NCI-H2081 (cell line): ENCODE results near the gene TRIM37.
"Not testable (repeated sequence)": the region's sequence is repeated elsewhere in the genome, so short reads cannot be mapped to it uniquely, and the experiment has no call there.

Experiments used
- DNase-seq, 2 experiments: peaks; one replicate each; lab custom pipeline; 2025; lab: John Stamatoyannopoulos, UW

TRIM37 gene

DNA sequence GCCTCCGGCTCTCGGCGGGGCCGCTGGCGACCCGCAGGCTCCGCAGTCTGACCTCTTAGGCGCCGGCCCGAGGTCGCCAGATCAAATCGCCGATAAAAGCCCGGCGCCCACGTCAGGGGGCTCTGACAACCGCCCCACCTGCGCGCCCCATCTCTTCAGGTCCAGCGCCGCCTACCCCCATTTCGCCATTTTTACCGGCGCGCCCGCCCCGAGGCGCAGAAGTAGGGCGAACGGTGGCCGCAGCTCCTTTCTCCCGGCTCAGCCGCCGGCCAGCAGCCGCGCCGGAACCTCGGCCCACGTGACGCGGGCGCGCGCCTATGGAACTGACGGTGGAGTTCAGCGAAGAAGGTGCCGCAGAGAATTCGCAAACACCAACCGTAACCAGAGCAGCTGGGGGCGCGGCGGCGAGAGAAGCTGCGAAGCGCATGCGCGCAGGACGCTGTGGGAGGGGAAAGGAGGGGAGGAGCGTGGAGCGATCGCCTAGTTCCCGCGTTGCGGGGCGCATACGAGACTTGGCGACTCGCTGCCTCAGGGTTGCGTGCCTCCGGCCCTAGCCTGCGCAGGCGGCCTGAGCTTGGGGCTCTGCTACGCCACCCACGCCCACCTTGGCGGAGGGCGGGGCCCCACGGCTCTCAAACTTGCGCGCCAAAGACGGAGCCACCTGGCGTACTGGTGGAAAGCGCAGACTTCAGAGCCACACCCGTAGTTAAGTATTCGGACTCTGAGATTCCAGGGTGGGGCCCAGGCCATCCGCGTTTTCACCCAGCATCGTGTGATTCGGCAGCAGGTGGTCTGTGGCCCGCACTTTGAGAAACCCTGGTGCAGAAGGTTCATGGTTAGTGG lies at the start of gene TRIM37:
TRIM37 (minus strand) TSS at position 418 of the 843 bp plus-strand sequence. CDS start 419 bp downstream, outside the sequence.
- DNase-seq: peak; percentile 99 to 100

DNA sequence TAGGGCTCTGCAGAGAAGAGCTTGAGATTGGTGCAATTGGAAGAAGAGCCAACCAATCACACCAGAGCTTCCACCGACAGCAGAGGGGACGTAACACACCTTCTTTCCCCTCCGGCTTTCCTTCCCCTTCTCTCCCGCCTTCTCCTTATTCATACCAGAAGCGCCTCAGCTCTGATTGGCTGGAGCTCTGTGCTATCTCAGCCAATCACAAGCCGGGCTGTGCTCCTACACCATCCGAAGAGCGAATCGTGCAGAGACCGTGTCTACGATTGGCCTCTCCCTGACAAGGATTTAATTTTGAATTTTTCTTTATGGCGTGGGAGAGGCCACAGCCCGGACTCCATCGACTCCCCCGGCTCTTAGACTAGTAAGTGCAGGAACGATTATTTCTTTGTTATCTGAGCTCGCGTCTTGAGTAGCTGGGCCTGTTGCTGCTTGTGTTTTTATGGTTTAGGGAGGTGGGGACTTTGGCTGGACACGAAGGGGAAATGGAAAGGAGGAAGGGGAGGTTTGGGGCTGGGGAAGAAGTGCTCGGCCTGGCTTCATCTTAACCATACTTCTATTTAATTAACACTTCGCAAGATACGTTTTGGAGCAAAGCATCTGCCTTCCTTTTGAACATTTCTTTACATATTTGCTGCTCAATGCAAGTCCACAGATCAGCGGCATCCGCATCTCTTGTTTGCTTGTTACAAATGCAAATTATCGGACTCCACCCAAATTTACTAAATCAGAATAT lies 48.9 kb upstream of the TRIM37 start, which contains the start of gene PRR11:
PRR11 (plus strand) TSS at position 308 of the 739 bp plus-strand sequence. CDS start 14,007 bp downstream, outside the sequence.
- peak; percentile 100 for DNase-seq

DNA sequence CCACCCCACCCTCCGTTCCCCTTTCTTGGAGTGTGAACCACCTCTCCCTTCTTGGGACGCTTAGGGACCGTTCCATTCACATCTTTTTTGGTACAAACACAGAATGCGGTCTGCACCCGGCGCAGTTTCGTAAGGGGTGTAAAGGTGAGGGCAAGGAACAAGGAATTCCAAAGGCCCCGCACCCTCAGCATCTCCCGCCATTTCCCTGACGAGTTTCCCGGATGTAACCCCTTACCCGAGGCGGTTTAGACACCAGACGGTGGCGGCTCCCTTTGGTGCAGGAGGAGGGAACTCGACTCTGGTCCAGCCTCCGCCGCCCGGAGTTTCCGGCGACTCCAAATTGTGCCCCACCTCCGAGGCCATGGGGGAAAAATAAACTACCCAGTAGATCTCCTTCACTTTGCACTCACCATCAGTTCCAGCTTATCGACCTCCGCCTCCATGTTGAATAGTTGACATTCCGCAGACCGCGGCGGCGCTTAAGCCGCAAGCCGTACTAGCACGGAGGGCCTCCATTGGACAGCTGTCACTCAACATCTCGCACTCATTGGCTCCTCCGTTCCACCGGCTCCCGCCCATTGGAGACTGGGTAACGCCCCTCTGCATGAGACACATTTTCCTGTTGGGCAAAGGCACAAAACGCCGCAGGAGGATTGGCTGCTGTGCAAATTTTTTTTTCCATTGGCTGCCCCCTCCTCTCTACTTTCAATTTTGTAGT lies 48.2 kb upstream of the TRIM37 start, which contains the start of gene SKA2:
SKA2 (minus strand) TSS at position 466 of the 718 bp plus-strand sequence; CDS start at position 443, 23 bp downstream.
- DNase-seq: peak; percentile 100

GRCh38 chr17:59154292-59154720 lies 47.6 kb upstream of the TRIM37 start:
- DNase-seq: peak; percentile 56 to 69

GRCh38 chr17:59152925-59153324 lies 46.2 kb upstream of the TRIM37 start:
- DNase-seq: no peak

DNA sequence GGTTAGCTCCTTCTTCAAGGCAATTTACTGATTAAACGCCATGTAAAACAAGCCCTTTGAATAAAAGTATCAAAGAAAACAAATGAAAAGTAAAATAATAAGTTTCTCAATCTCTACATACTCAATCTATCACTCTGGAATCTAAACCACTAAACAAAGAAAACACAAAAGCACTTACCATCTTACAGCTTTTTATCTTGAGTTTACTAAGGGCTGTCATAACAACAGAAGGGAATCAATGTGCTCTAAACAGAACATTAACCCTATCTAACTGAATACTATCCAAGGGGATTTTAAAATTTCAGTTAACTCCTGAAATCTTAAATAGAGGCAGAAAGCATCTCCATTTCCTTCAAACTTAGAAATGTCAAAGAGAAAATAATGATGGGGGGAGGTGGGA lies 44.9 kb upstream of the TRIM37 start:
- DNase-seq: no peak

- DNase-seq: no peak
Measured at GRCh38 chr17:59151006-59151405, 44.3 kb upstream of the TRIM37 start.

DNA sequence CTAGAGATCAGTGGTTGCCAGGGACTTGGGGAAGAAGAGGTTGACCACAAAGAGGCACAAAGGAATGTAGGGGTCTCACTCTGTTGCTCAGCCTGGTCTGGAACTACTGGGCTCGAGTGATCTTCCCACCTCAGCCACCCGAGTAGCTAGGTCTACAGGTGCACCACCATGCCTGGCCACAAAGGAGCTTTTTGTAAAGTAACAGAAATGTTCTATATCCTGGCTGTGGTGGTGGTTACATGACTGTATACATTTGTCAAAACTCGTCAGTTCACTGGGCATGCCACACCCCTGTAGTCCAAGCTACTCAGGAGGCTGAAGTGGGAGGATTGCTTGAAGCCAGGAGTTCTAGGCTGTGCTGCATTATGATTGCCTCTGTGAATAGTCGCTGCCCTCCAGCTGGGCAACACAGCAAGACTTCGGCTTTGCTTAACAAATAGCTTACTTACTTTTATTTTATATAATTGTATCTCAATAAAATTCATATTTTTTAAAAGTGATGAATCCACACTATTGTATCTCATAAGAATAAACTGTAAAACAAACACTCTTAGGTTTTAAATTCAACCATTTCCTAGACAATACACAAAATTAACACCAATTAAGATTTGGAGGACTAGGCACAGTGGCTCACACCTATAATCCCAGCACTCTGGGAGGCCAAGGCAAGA lies 43.3 kb upstream of the TRIM37 start:
- DNase-seq: no peak

DNA sequence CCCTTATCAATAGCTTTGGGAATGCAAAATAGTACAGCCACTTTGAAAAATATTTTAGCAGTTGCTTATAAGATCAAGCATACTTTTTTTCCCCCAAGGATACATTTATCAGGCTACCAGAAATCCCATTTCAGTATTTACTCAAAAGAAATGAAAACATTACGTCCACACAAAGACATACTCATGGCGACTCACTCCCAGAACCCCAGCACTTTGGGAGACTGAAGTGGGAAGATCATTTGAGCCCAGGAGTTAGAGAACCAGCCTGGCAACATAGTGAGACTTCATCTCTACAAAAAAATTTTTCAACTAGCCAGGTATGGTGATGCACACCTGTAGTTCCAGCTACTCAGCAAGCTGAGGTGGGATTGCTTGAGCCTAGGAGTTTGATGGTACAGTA lies 42.4 kb upstream of the TRIM37 start:
- no peak for DNase-seq

GRCh38 chr17:59145571-59146096 lies 39.0 kb upstream of the TRIM37 start:
- DNase-seq: no peak

GRCh38 chr17:59141860-59142259 lies 35.2 kb upstream of the TRIM37 start:
- no peak for DNase-seq

DNA sequence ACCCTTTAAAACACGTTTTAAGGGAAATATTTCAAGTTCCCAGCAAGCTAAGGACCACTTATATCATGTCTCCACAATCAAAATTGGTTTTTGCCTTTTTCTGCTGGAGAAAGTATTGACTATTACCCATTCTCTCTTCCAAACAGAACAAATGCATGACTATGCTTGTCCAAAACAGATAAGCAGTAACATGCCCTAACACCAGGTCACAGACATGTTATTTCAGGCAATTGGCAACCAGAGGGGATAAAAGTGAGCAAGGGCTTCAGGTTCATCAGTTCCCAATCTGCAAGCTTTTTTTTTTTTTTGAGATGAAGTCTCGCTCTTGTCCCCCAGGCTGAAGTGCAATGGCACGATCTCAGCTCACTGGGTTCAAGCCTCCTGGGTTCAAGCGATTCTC lies 33.3 kb upstream of the TRIM37 start:
- DNase-seq: no peak

GRCh38 chr17:59138339-59138738 lies 31.7 kb upstream of the TRIM37 start:
- not testable (repeated sequence) for DNase-seq

GRCh38 chr17:59131131-59131530 lies 24.5 kb upstream of the TRIM37 start:
- DNase-seq: no peak

GRCh38 chr17:59129814-59130213 lies 23.1 kb upstream of the TRIM37 start:
- no peak for DNase-seq

DNA sequence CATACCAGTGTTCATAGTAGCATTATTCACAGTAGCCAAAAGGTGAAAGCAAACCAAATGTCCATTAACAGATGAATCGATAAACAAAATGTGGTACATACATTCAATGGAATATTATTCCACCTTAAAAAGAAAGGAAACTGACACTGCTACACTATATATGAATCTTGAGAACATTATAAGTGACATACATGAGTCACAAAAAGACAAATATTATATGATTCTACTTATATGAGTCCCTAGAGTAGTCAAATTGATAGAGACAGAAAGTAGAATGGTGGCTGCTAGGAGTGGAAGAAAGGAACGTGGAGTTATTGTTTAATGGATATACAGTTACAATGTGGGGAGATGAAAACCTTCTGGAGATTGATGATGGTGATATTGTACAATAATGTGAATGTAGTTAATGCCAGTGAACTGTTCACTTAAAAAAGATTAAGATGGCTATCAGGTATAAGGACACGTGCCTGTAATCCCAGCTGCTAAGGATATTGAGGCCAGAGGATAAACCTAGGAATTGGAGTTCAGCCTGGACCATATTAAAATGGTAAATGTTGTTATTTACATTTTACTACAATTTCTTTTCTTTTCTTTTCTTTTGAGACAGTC lies 20.2 kb upstream of the TRIM37 start:
- no peak for DNase-seq

GRCh38 chr17:59124665-59125064 lies 18.0 kb upstream of the TRIM37 start:
- no peak for DNase-seq

DNA sequence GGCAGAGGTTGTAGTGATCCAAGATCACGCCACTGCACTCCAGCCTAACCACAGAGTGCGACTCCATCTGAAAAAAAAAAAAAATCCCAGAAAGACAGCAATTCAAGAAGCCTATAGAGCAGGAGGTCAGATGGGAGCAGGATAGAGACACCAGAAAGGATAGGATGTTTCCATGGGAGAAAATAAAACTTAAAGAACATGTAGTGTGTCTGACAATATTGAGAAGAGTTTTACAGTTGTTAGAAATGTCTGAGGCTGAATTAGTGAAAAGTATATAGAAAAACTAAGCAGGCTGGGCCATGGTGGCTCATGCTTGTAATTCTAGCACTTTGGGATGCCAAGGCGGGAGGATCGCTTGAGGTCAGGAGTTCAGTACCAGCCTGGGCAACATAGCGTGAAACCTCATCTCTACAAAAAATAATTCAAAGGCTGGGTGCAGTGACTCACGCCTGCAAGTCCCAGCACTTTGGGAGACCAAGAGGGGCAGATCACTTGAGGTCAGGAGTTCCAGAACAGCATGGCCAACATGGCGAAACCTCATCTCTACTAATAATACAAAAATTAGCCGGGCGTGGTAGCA lies 15.3 kb upstream of the TRIM37 start:
- DNase-seq: no peak

DNA sequence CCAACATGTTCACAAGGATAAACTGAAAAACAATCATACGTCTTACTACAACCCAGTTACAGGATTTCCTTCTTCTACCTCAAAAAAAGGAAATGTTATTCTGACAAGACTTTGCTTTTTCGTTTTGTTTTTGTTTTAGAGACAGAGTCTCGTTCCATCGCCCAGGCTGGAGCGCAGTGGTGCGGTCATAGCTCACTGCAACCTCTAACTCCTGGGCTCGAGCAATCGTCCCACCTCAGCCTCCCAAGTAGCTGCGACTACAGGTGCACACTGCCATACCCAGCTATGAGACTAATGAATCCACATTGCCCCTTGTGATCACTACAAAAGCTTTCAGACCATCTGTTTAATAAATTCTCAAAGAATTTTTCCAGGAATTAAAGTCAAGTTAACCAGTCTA lies 8.8 kb upstream of the TRIM37 start:
- no peak for DNase-seq

DNA sequence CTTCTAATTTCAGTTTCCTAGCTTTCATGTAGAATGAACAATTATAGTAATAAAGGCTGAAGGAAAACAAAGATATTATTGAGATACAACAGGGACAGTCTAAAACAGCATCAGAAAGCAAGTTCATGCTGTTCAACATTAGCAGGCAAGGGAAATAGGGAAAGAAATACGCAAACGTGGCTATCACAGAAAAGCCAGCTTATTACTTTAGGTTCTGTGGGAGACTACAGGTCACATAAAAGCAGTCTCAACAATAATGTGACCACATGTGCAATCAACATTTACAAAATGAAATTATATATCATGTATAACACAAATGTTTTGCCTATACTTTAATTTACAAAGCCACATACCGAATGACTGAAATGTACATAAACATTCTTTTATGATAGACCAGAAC lies 4.9 kb upstream of the TRIM37 start:
- no peak for DNase-seq

DNA sequence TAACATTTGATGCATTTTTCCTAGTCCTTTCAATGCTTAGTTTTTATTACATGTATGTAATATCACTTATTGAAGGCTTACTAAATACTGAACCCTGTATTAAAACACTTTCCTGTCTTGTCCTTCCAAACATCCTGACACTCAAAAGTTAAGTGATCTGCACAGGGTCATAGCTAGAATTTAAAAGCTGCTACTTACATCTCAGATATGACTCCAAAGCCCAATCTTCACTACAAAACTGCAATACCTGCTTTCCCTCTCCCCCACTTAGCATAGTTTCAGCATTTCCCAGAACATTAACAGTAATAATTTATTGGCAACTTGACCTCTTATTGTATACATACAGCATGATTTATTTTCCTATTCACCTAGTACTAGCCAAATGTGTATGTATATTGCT lies 4.3 kb upstream of the TRIM37 start:
- DNase-seq: no peak
